Nephron (organoid): ENCODE measurements around the gene IL23R.
A peak's percentile ranks its signal among the peaks of the same experiment; 100 is the strongest.

Experiments used
- H3K27ac Mint-ChIP-seq, 3 experiments: 2 replicates each; pipeline ENCODE4 v1.8.0; 2020; ENCODE audit warnings: mixed read lengths in 3 of 3, mild to moderate bottlenecking in 2 of 3, moderate library complexity in 1 of 3
- H3K27me3 Mint-ChIP-seq: 2 replicates; pipeline ENCODE4 v1.8.0; 2021; ENCODE audit warnings: low read depth, mild to moderate bottlenecking, moderate library complexity, mixed read lengths
- H3K36me3 Mint-ChIP-seq: 2 replicates; pipeline ENCODE4 v1.8.0; 2020; ENCODE audit warnings: low read depth, mixed read lengths
- H3K4me1 Mint-ChIP-seq: 2 replicates; pipeline ENCODE4 v1.8.0; 2020; ENCODE audit warnings: mixed read lengths
- H3K4me3 Mint-ChIP-seq, 3 experiments: 2 replicates each; pipeline ENCODE4 v1.8.0; 2020; ENCODE audit warnings: mild to moderate bottlenecking in 3 of 3, mixed read lengths in 3 of 3, moderate library complexity in 2 of 3
- H3K9me3 Mint-ChIP-seq: 2 replicates; pipeline ENCODE4 v1.8.0; 2020; ENCODE audit warnings: mixed read lengths
- CTCF ChIP-seq, 3 experiments: fragments of 200-600 bp; sonication (generic); IDR thresholded peaks; one replicate each; pipeline ENCODE4 v1.5.0; 2021; ENCODE audit warnings: antibody characterized with exemption in 3 of 3; ENCODE audit not compliant: unreplicated experiment in 3 of 3

Gene IL23R

DNA sequence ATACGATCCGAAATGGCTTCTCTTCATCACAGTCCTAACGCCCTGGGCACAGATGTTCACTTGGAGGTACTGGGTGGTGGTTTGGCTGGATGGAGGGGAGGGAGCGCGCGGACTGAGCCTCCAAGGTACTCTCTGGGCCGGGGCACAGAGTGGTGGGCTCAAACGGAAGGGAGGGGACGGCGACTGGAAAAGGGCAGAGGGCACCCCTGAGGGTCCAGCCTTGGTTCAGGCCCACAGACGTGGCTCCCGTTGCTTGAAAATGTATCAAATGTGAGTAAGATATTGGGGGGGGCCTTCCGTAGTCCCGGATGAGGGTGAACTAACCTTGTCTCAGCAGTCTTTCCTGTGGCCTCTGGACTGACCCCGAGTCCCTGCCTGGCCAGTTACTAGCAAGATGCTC lies 141.9 kb downstream of the IL23R start:
- no peak overlapping the region for H3K27ac Mint-ChIP-seq
- H3K36me3 Mint-ChIP-seq, result no peaks in the 10 kb centered on the region
- peaks cover 68% of the 10 kb centered on the region for H3K27me3 Mint-ChIP-seq
- no peaks in the 10 kb centered on the region for H3K9me3 Mint-ChIP-seq
- H3K4me3 Mint-ChIP-seq, result peak overlapping the region; percentile 48 to 77 (median 72)
- H3K4me1 Mint-ChIP-seq, result no peaks in the 10 kb centered on the region
- no peak for TF ChIP-seq CTCF (IDR thresholded peaks at IDR 0.05; ENCODE audit: unreplicated experiment in 3 of 3)
